H9 (cell line): ENCODE data around the gene SMC5. TPM values are rescaled to one million over a fixed set of nuclear protein-coding genes. Genes with fewer than 3 reads are reported as not detected.

Experiments
- DNase-seq: peaks from one replicate; pipeline ENCODE4 v3.0.0-alpha.2; 2017
- H2AFZ ChIP-seq: one replicate; pipeline ENCODE4 v1.6.1; 2013; ENCODE audit warnings: mild to moderate bottlenecking, low read length, control low read depth, moderate library complexity
- H2AK5ac ChIP-seq: 2 replicates; pipeline ENCODE4 v1.6.1; 2013; ENCODE audit warnings: low read length, control low read depth, mixed read lengths; ENCODE audit not compliant: insufficient read length
- H2BK120ac ChIP-seq: one replicate; pipeline ENCODE4 v1.6.1; 2013; ENCODE audit warnings: low read depth, mild to moderate bottlenecking, low read length, control low read depth, inconsistent platforms; ENCODE audit not compliant: poor library complexity, severe bottlenecking
- H2BK12ac ChIP-seq: 2 replicates; pipeline ENCODE4 v1.6.1; 2013; ENCODE audit warnings: low read length, control low read depth, mixed read lengths, low read depth; ENCODE audit not compliant: insufficient read length
- H2BK15ac ChIP-seq: 2 replicates; pipeline ENCODE4 v1.6.1; 2013; ENCODE audit warnings: low read depth, low read length, control low read depth
- H2BK20ac ChIP-seq: one replicate; pipeline ENCODE4 v1.6.1; 2013; ENCODE audit warnings: low read depth, mild to moderate bottlenecking, low read length, control low read depth, inconsistent platforms; ENCODE audit not compliant: poor library complexity, severe bottlenecking
- H2BK5ac ChIP-seq: 2 replicates; pipeline ENCODE4 v1.6.1; 2013; ENCODE audit warnings: low read length, control low read depth, mixed read lengths; ENCODE audit not compliant: insufficient read length
- H3K14ac ChIP-seq: 2 replicates; pipeline ENCODE4 v1.6.1; 2013; ENCODE audit warnings: low read length, control low read depth; ENCODE audit not compliant: insufficient read depth
- H3K18ac ChIP-seq: 2 replicates; pipeline ENCODE4 v1.6.1; 2013; ENCODE audit warnings: low read depth, mild to moderate bottlenecking, mixed read lengths, low read length, control low read depth; ENCODE audit not compliant: insufficient read length
- H3K23ac ChIP-seq: 2 replicates; pipeline ENCODE4 v1.6.1; 2013; ENCODE audit warnings: low read length, control low read depth, mixed read lengths, low read depth; ENCODE audit not compliant: insufficient read length
- H3K23me2 ChIP-seq: 2 replicates; pipeline ENCODE4 v1.6.1; 2013; ENCODE audit warnings: low read depth, mild to moderate bottlenecking, mixed read lengths, low read length, control low read depth; ENCODE audit not compliant: insufficient read length, poor library complexity, severe bottlenecking
- H3K27ac ChIP-seq: 2 replicates; pipeline ENCODE4 v1.5.1; 2013; ENCODE audit warnings: low read length, control low read depth, mixed read lengths, low read depth; ENCODE audit not compliant: insufficient read length
- H3K27me3 ChIP-seq: 2 replicates; pipeline ENCODE4 v1.6.1; 2013; ENCODE audit warnings: low read length, control low read depth, inconsistent platforms; ENCODE audit not compliant: insufficient read depth
- H3K4ac ChIP-seq: 2 replicates; pipeline ENCODE4 v1.6.1; 2013; ENCODE audit warnings: low read depth, mild to moderate bottlenecking, control low read depth, inconsistent platforms, low read length, moderate library complexity
- H3K4me1 ChIP-seq: 2 replicates; pipeline ENCODE4 v1.6.1; 2013; ENCODE audit warnings: low read length, control low read depth, inconsistent platforms; ENCODE audit not compliant: insufficient read depth
- H3K4me2 ChIP-seq: 2 replicates; pipeline ENCODE4 v1.6.1; 2013; ENCODE audit warnings: low read length, control low read depth, mixed read lengths; ENCODE audit not compliant: insufficient read length, insufficient read depth
- H3K56ac ChIP-seq: 2 replicates; pipeline ENCODE4 v1.6.1; 2013; ENCODE audit warnings: low read depth, mild to moderate bottlenecking, mixed read lengths, low read length, control low read depth; ENCODE audit not compliant: insufficient read length
- H3K79me1 ChIP-seq: 2 replicates; pipeline ENCODE4 v1.6.1; 2013; ENCODE audit warnings: low read depth, mild to moderate bottlenecking, moderate library complexity, low read length, control low read depth, inconsistent platforms; ENCODE audit not compliant: insufficient read depth, poor library complexity, severe bottlenecking
- H3K79me2 ChIP-seq: 2 replicates; pipeline ENCODE4 v1.6.1; 2013; ENCODE audit warnings: low read length, control low read depth, inconsistent platforms; ENCODE audit not compliant: insufficient read depth
- H3K9ac ChIP-seq: 2 replicates; pipeline ENCODE4 v1.6.1; 2013; ENCODE audit warnings: low read length, control low read depth, mixed read lengths; ENCODE audit not compliant: insufficient read length; ENCODE audit errors: extremely low read depth
- H3K9me3 ChIP-seq: one replicate; pipeline ENCODE4 v1.6.1; 2013; ENCODE audit warnings: low read depth, low read length, inconsistent platforms; ENCODE audit not compliant: control insufficient read depth
- H3T11ph ChIP-seq: one replicate; pipeline ENCODE4 v1.6.1; 2013; ENCODE audit warnings: mild to moderate bottlenecking, low read length, control low read depth, inconsistent platforms
- H4K20me1 ChIP-seq: one replicate; pipeline ENCODE4 v1.6.1; 2013; ENCODE audit not compliant: control insufficient read depth, insufficient read length, insufficient read depth
- H4K5ac ChIP-seq: 2 replicates; pipeline ENCODE4 v1.6.1; 2013; ENCODE audit warnings: low read depth, mild to moderate bottlenecking, mixed read lengths, low read length, control low read depth; ENCODE audit not compliant: insufficient read length
- H4K8ac ChIP-seq: replicated peaks from 2 replicates; pipeline ENCODE4 v1.6.1; 2013; ENCODE audit warnings: low read length, control low read depth, mixed read lengths, low read depth; ENCODE audit not compliant: insufficient read length
- H4K91ac ChIP-seq: 2 replicates; pipeline ENCODE4 v1.6.1; 2013; ENCODE audit warnings: low read depth, mild to moderate bottlenecking, moderate library complexity, mixed read lengths, low read length, control low read depth; ENCODE audit not compliant: insufficient read length
- H3K27ac Mint-ChIP-seq, 3 experiments: 2 replicates in 2 of 3; 3 replicates in 1 of 3; pipeline ENCODE4 v1.8.0; 2020 to 2021; ENCODE audit warnings: mixed read lengths in 3 of 3, mild to moderate bottlenecking in 1 of 3, moderate library complexity in 1 of 3
- H3K27me3 Mint-ChIP-seq: 2 replicates; pipeline ENCODE4 v1.8.0; 2021; ENCODE audit warnings: low read depth, mild to moderate bottlenecking, moderate library complexity, mixed read lengths
- H3K36me3 Mint-ChIP-seq, 3 experiments: 2 replicates in 2 of 3; 3 replicates in 1 of 3; pipeline ENCODE4 v1.8.0; 2020 to 2021; ENCODE audit warnings: low read depth in 3 of 3, mixed read lengths in 3 of 3; ENCODE audit not compliant: insufficient read depth in 1 of 3
- H3K4me1 Mint-ChIP-seq, 2 experiments: 2 replicates each; pipeline ENCODE4 v1.8.0; 2020; ENCODE audit warnings: mixed read lengths in 2 of 2
- H3K4me3 Mint-ChIP-seq, 2 experiments: 2 replicates in 1 of 2; 3 replicates in 1 of 2; pipeline ENCODE4 v1.8.0; 2020 to 2021; ENCODE audit warnings: mild to moderate bottlenecking in 2 of 2, mixed read lengths in 2 of 2, moderate library complexity in 1 of 2
- H3K9me3 Mint-ChIP-seq, 2 experiments: 2 replicates in 1 of 2; 3 replicates in 1 of 2; pipeline ENCODE4 v1.8.0; 2020; ENCODE audit warnings: mild to moderate bottlenecking in 2 of 2, mixed read lengths in 2 of 2, moderate library complexity in 1 of 2
- CTCF ChIP-seq: fragments of 200-600 bp; sonication (generic); conservative IDR thresholded peaks from 3 replicates; pipeline ENCODE4 v1.8.0; 2021; ENCODE audit warnings: antibody characterized with exemption, mild to moderate bottlenecking
- WGBS: extraction: QIAGEN DNeasy Blood & Tissue Kit; methylation state at CpG from one replicate; pipeline ENCODE4 v1.1.7; 2013; ENCODE audit warnings: missing lambda C conversion rate, low lambda C conversion rate, mixed read lengths; ENCODE audit not compliant: insufficient read length; ENCODE audit errors: extremely low coverage; 5-methylcytosine and 5-hydroxymethylcytosine counted together
- total RNA-seq: library from RNA; stranded (reverse); gene quantifications from 2 replicates; pipeline ENCODE4 v1.2.1, GENCODE V29; 2021

Gene SMC5
- total RNA-seq, 1 experiment from 2014 or later, result 29.6 TPM

GRCh38 chr9:70229026-70229425 is 29.8 kb upstream of the SMC5 start:
- WGBS, result no CpG with 5 or more reads among the region's 4 CpGs
- no peaks in the 10 kb centered on the region for H4K20me1 ChIP-seq
- H3K23ac ChIP-seq, result no peak overlapping the region
- H2AK5ac ChIP-seq, result no peak overlapping the region
- H3K79me2 ChIP-seq, result no peaks in the 10 kb centered on the region
- H3K27ac ChIP-seq, result no peak overlapping the region
- no peak overlapping the region for H2BK12ac ChIP-seq
- peaks cover 0 to 4% of the 10 kb centered on the region in 2 experiments; a peak in 1 of 4 replicates for H3K4me1 Mint-ChIP-seq
- no peak overlapping the region for H3K4me2 ChIP-seq
- 0 out of 7 replicates have a peak overlapping the region, but pooled peaks of 1 of the 3 experiments have one; percentile 20 for H3K27ac Mint-ChIP-seq
- H3K4me3 Mint-ChIP-seq, result no peak overlapping the region
- no peaks in the 10 kb centered on the region for H3K79me1 ChIP-seq
- no peak overlapping the region for H2BK20ac ChIP-seq
- no peak for TF ChIP-seq CTCF
- no peak overlapping the region for H3K4ac ChIP-seq
- no peak overlapping the region for H3K9ac ChIP-seq
- H3K27me3 Mint-ChIP-seq, result no peaks in the 10 kb centered on the region
- H3K27me3 ChIP-seq, result no peaks in the 10 kb centered on the region
- no peak overlapping the region for H2BK15ac ChIP-seq
- H3K36me3 Mint-ChIP-seq, result peaks cover 3 to 20% (median 13%) of the 10 kb centered on the region in 3 experiments; a peak in 4 of 7 replicates
- H3K9me3 ChIP-seq, result no peaks in the 10 kb centered on the region
- H4K8ac ChIP-seq, result no peak overlapping the region
- H4K91ac ChIP-seq, result no peak overlapping the region
- no peaks in the 10 kb centered on the region for H3K4me1 ChIP-seq
- H3K23me2 ChIP-seq, result no peaks in the 10 kb centered on the region
- no peak overlapping the region for H2BK120ac ChIP-seq
- no peak overlapping the region for H4K5ac ChIP-seq
- H2AFZ ChIP-seq, result no peak overlapping the region
- no peak overlapping the region for H3T11ph ChIP-seq
- no peak overlapping the region for H3K56ac ChIP-seq
- H3K9me3 Mint-ChIP-seq, result peaks cover 10 to 11% of the 10 kb centered on the region in 2 experiments
- no peak overlapping the region for H2BK5ac ChIP-seq
- H3K14ac ChIP-seq, result no peak overlapping the region
- no peak overlapping the region for H3K18ac ChIP-seq
- no peak for DNase-seq
